PC-9 (cell line): ENCODE results near the gene CHIC2.
"Not testable (repeated sequence)": the region's sequence is repeated elsewhere in the genome, so short reads cannot be mapped to it uniquely, and the experiment has no call there.

Experiments
- CTCF ChIP-seq: fragments of 200-600 bp; sonication (generic); conservative IDR thresholded peaks from 2 replicates; pipeline ENCODE4 v1.6.1; 2017; ENCODE audit warnings: mixed run types, antibody characterized with exemption, mild to moderate bottlenecking, moderate library complexity
- EZH2 ChIP-seq: fragments of 200-600 bp; sonication (generic); IDR thresholded peaks from 2 replicates; pipeline ENCODE4 v1.8.0; 2017; ENCODE audit warnings: antibody characterized with exemption, low read depth

- TF ChIP-seq CTCF, EZH2: not testable (repeated sequence)
These were observed 41.4 kb downstream of the CHIC2 start for GRCh38 chr4:54023019-54023418.
